NK-92 (cell line): ENCODE data around the gene TICRR.

ENCODE experiments used
- DNase-seq: peaks from one replicate; lab custom pipeline; 2025; ENCODE audit not compliant: unreplicated experiment; lab: John Stamatoyannopoulos, UW

The TICRR gene

GRCh38 chr15:89653578-89653977, 78.3 kb downstream of the TICRR start:
- no peak for DNase-seq

- no peak for DNase-seq
These were observed 79.1 kb downstream of the TICRR start for GRCh38 chr15:89654301-89654761.

GRCh38 chr15:89654847-89655805, 79.9 kb downstream of the TICRR start, which contains the start of gene KIF7:
TSS of gene KIF7 (minus strand) at chr15:89655467. CDS start at chr15:89652930, 2,537 bp downstream.
- DNase-seq = no peak

- no peak for DNase-seq
These were observed 81.0 kb downstream of the TICRR start for GRCh38 chr15:89656116-89656815.

GRCh38 chr15:89657686-89658200, 82.5 kb downstream of the TICRR start:
- DNase-seq = no peak

GRCh38 chr15:89659295-89659694, 84.0 kb downstream of the TICRR start:
- no peak for DNase-seq

GRCh38 chr15:89660556-89660955, 85.3 kb downstream of the TICRR start:
- no peak for DNase-seq

GRCh38 chr15:89662893-89663626, 87.8 kb downstream of the TICRR start:
- DNase-seq = no peak

- DNase-seq = no peak
These were observed 89.4 kb downstream of the TICRR start for GRCh38 chr15:89664441-89665350.

- no peak for DNase-seq
These were observed 90.3 kb downstream of the TICRR start for GRCh38 chr15:89665449-89666181.

- no peak for DNase-seq
These were observed 91.1 kb downstream of the TICRR start for GRCh38 chr15:89666184-89666857.

GRCh38 chr15:89666858-89667705, 91.8 kb downstream of the TICRR start:
- DNase-seq = no peak

- DNase-seq = no peak
These were observed 92.4 kb downstream of the TICRR start for GRCh38 chr15:89667706-89667960.

GRCh38 chr15:89668171-89668570, 92.9 kb downstream of the TICRR start:
- no peak for DNase-seq

GRCh38 chr15:89669309-89669865, 94.1 kb downstream of the TICRR start:
- no peak for DNase-seq

- no peak for DNase-seq
These were observed 94.7 kb downstream of the TICRR start for GRCh38 chr15:89669941-89670340.

- DNase-seq = no peak
These were observed 95.8 kb downstream of the TICRR start for GRCh38 chr15:89670971-89671560.
